PC-9 (cell line): ENCODE data around the gene HPX. TPM values are rescaled to one million over a fixed set of nuclear protein-coding genes. Genes with fewer than 3 reads are reported as not detected.

ENCODE experiments used
- BruUV-seq: library from RNA; stranded (reverse); fragments of 400-500 nt; replicated peaks from 2 replicates; lab custom pipeline; 2021; lab: Mats Ljungman, UMichigan
- CTCF ChIA-PET: fragments of 300-600 bp; sonication (Branson Sonifier 250); formaldehyde crosslinking; loops from one replicate; lab custom pipeline; 2022; ENCODE audit warnings: antibody characterized with exemption; lab: Charles Lee
- POLR2A ChIA-PET: fragments of 300-600 bp; sonication (Branson Sonifier 250); formaldehyde crosslinking; loops from one replicate; lab custom pipeline; 2022; ENCODE audit warnings: antibody characterized with exemption; ENCODE audit not compliant: unreplicated experiment; lab: Charles Lee
- DNase-seq, 2 experiments: peaks; one replicate each; pipeline versions ENCODE4 v3.0.0 to v3.0.0-alpha.2; 2015 to 2022; ENCODE audit warnings: mixed read lengths in 1 of 2
- H2AFZ ChIP-seq: fragments of 200-600 bp; sonication (generic); 2 replicates; pipeline ENCODE4 v1.8.1; 2017; ENCODE audit warnings: antibody characterized with exemption
- H3F3A ChIP-seq: fragments of 200-600 bp; sonication (generic); 2 replicates; pipeline ENCODE4 v1.8.1; 2017; ENCODE audit warnings: antibody characterized with exemption, mild to moderate bottlenecking, low read depth; ENCODE audit not compliant: insufficient read depth
- H3K27ac ChIP-seq: fragments of 200-600 bp; sonication (generic); 2 replicates; pipeline ENCODE4 v1.6.1; 2016; ENCODE audit warnings: mixed run types
- H3K27me3 ChIP-seq: fragments of 200-600 bp; sonication (generic); 2 replicates; pipeline ENCODE4 v1.6.1; 2016; ENCODE audit warnings: low read depth, mixed run types; ENCODE audit not compliant: insufficient read depth
- H3K36me3 ChIP-seq: fragments of 200-600 bp; sonication (generic); 2 replicates; pipeline ENCODE4 v1.6.1; 2016; ENCODE audit warnings: low read depth, mixed run types
- H3K4me1 ChIP-seq: fragments of 200-600 bp; sonication (generic); replicated peaks from 2 replicates; pipeline ENCODE4 v1.6.1; 2016; ENCODE audit warnings: mixed run types; ENCODE audit not compliant: insufficient read depth
- H3K4me2 ChIP-seq: fragments of 200-600 bp; sonication (generic); 2 replicates; pipeline ENCODE4 v1.6.1; 2017; ENCODE audit warnings: mixed run types
- H3K4me3 ChIP-seq: fragments of 200-600 bp; sonication (generic); 2 replicates; pipeline ENCODE4 v1.6.1; 2016; ENCODE audit warnings: mixed run types
- H3K79me2 ChIP-seq: fragments of 200-600 bp; sonication (generic); 2 replicates; pipeline ENCODE4 v1.6.1; 2017; ENCODE audit warnings: low read depth, mixed run types
- H3K9me2 ChIP-seq: fragments of 200-600 bp; sonication (generic); 2 replicates; pipeline ENCODE4 v1.8.1; 2017; ENCODE audit warnings: mild to moderate bottlenecking; ENCODE audit not compliant: insufficient read depth
- H3K9me3 ChIP-seq: fragments of 200-600 bp; sonication (generic); 2 replicates; pipeline ENCODE4 v1.8.1; 2016; ENCODE audit warnings: low read depth; ENCODE audit not compliant: insufficient read depth
- H4K20me1 ChIP-seq: fragments of 200-600 bp; sonication (generic); 2 replicates; pipeline ENCODE4 v1.8.1; 2017; ENCODE audit not compliant: insufficient read depth
- EZH2 ChIP-seq: fragments of 200-600 bp; sonication (generic); IDR thresholded peaks from 2 replicates; pipeline ENCODE4 v1.8.0; 2017; ENCODE audit warnings: antibody characterized with exemption, low read depth
- intact Hi-C: fragments of 100-400 bp; cut with micrococcal nuclease; formaldehyde crosslinking; loops from one replicate; pipeline ENCODE4 v1.10.0; 2022; ENCODE audit not compliant: unreplicated experiment
- total RNA-seq: library from RNA; stranded (reverse); gene quantifications from 2 replicates; pipeline ENCODE4 v1.2.3, GENCODE V29; 2021
- TF ChIP-seq, protein P1 (sequence below): fragments of 200-600 bp; sonication (generic); conservative IDR thresholded peaks from 2 replicates; pipeline ENCODE4 v1.6.1; 2017; ENCODE audit warnings: mixed run types, antibody characterized with exemption, mild to moderate bottlenecking, moderate library complexity

HPX gene
- total RNA-seq, 1 experiment from 2014 or later = 0.68 TPM

- CTCF ChIA-PET = no interaction called here
- BruUV-seq = no TSS peak
- no peak overlapping the region for H3K4me2 ChIP-seq
These were observed 29.2 kb downstream of the HPX start for GRCh38 chr11:6411594-6412031.

DNA sequence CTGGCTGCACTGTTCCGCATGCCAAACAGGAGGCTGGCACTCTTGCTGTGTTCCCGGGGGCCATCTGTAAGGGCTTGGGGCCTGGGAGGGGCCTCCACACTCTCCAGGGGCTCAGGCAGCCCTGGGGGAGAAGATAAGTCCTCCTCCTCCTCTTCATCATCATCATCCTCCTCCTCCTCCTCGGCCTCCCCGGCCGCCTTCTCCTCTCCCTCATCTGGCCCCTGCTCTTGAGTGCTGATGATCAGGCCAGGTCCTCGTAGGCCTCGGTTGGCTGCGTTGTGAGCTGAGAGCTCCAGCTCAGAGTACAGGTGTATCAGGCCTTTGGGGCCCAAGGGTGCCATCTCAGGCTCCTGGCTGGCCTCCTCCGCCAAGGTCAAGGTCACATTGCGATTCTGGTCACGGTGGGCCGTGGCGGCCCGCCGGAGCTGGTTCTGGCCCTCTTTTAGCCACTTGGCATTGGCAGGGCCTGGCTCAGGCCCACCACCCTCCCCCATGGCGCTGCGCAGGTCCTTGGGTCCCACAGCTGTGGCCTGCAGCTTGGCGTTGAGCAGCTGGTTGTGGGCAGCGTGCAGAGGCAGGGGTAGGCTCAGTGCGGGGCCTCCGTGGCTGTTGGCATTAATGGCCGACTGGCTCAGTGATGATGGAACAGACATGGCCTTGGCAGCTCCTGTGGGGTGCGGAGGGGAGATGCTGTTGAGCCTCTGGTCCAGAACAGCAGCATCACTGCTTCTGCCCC, 29.9 kb downstream of the HPX start:
- Histone ChIP-seq H3K79me2 (no peaks in the 10 kb centered on the region), H3K4me3 (no peak overlapping the region), H3K4me1 (no peaks in the 10 kb centered on the region), H3K27ac (no peak overlapping the region), H3K9me2 (no peaks in the 10 kb centered on the region), H3K4me2 (no peak overlapping the region), H2AFZ (no peak overlapping the region), H3K36me3 (no peaks in the 10 kb centered on the region), H4K20me1 (no peaks in the 10 kb centered on the region), H3K9me3 (no peaks in the 10 kb centered on the region), H3K27me3 (no peaks in the 10 kb centered on the region; the same call in 1 of the 2 replicates), H3F3A (no peaks in the 10 kb centered on the region)
- DNase-seq = no peak
- no TSS peak for BruUV-seq
- TF ChIP-seq, protein P1, sequence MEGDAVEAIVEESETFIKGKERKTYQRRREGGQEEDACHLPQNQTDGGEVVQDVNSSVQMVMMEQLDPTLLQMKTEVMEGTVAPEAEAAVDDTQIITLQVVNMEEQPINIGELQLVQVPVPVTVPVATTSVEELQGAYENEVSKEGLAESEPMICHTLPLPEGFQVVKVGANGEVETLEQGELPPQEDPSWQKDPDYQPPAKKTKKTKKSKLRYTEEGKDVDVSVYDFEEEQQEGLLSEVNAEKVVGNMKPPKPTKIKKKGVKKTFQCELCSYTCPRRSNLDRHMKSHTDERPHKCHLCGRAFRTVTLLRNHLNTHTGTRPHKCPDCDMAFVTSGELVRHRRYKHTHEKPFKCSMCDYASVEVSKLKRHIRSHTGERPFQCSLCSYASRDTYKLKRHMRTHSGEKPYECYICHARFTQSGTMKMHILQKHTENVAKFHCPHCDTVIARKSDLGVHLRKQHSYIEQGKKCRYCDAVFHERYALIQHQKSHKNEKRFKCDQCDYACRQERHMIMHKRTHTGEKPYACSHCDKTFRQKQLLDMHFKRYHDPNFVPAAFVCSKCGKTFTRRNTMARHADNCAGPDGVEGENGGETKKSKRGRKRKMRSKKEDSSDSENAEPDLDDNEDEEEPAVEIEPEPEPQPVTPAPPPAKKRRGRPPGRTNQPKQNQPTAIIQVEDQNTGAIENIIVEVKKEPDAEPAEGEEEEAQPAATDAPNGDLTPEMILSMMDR = no peak
- no peak for TF ChIP-seq EZH2
- ChIA-PET POLR2A (no interaction called here), CTCF (no interaction called here)
- intact Hi-C loops = no loop called here

More at GRCh38 chr11:6411594-6412031, 29.2 kb downstream of the HPX start:
- Histone ChIP-seq H3K4me1 (no peaks in the 10 kb centered on the region), H3K9me3 (no peaks in the 10 kb centered on the region), H2AFZ (no peak overlapping the region), H3K4me3 (no peak overlapping the region), H3K79me2 (no peaks in the 10 kb centered on the region), H3K36me3 (no peaks in the 10 kb centered on the region), H3F3A (no peaks in the 10 kb centered on the region), H3K9me2 (no peaks in the 10 kb centered on the region), H3K27me3 (no peaks in the 10 kb centered on the region; the same call in 1 of the 2 replicates), H3K27ac (no peak overlapping the region), H4K20me1 (no peaks in the 10 kb centered on the region)
- POLR2A ChIA-PET = interaction anchor here (0.6 kb wide), 1 partner anchor 32 kb away, joined by 9 read pairs; no protein-coding TSS in a partner anchor
- TF ChIP-seq EZH2 = no peak
- TF ChIP-seq, protein P1 = no peak
- no peak for DNase-seq
- intact Hi-C loops = no loop called here

- ChIA-PET POLR2A (no interaction called here), CTCF (no interaction called here)
- Histone ChIP-seq H3K27ac (no peak overlapping the region), H2AFZ (no peak overlapping the region), H3K36me3 (no peaks in the 10 kb centered on the region), H4K20me1 (no peaks in the 10 kb centered on the region), H3F3A (no peaks in the 10 kb centered on the region), H3K4me2 (no peak overlapping the region), H3K79me2 (no peaks in the 10 kb centered on the region), H3K9me3 (no peaks in the 10 kb centered on the region), H3K4me3 (no peak overlapping the region), H3K9me2 (no peaks in the 10 kb centered on the region), H3K27me3 (no peaks in the 10 kb centered on the region), H3K4me1 (no peaks in the 10 kb centered on the region)
- no peak for DNase-seq
- BruUV-seq = no TSS peak
- intact Hi-C loops = no loop called here
- TF ChIP-seq EZH2 = no peak
These were observed 34.4 kb downstream of the HPX start for GRCh38 chr11:6406370-6406769.
